ENCODE results near the gene IL17D. TPM values are rescaled to one million over a fixed set of nuclear protein-coding genes. Genes with fewer than 3 reads are reported as not detected.
"Not testable (repeated sequence)": the region's sequence is repeated elsewhere in the genome, so short reads cannot be mapped to it uniquely, and the experiment has no call there.

The IL17D gene
- total and polyA plus RNA-seq, 4 donors, result 0.05 to 0.19 (median 0.14) TPM

GRCh38 chr13:20673715-20674114 lies 29.8 kb upstream of the IL17D start:
- no peak for DNase-seq (ENCODE audit: low spot score)
- H3K36me3 ChIP-seq (ENCODE audit: control insufficient read depth in 4 of 4, insufficient read depth in 3 of 4, low read depth in 1 of 4, low read length in 3 of 4), result peaks cover 0 to 12% (median 4%) of the 10 kb centered on the region in 4 donors
- TF ChIP-seq HNF4A (conservative IDR thresholded peaks at IDR 0.05) (no peak), GABPA (IDR thresholded peaks at IDR 0.05 in 1 of 2, conservative IDR thresholded peaks at IDR 0.05 in 1 of 2) (no peak), RAD21 (IDR thresholded peaks at IDR 0.05) (no peak), YY1 (IDR thresholded peaks at IDR 0.05) (no peak), RXRA (IDR thresholded peaks at IDR 0.05) (no peak), MAX (IDR thresholded peaks at IDR 0.05) (no peak), REST (IDR thresholded peaks at IDR 0.05) (no peak), FOXA2 (IDR thresholded peaks at IDR 0.05) (no peak), FOXA1 (IDR thresholded peaks at IDR 0.05) (no peak), CTCF (IDR thresholded peaks at IDR 0.05; ENCODE audit: low read depth, low read length, missing input control) (no peak), TAF1 (conservative IDR thresholded peaks at IDR 0.05) (no peak)

GRCh38 chr13:20676213-20676612 lies 27.3 kb upstream of the IL17D start:
- no peak for DNase-seq (ENCODE audit: low spot score)
- Histone ChIP-seq H3K27me3 (ENCODE audit: control insufficient read depth in 4 of 4, insufficient read depth in 4 of 4, low read length in 3 of 4) (no peaks in the 10 kb centered on the region), H3K4me3 (ENCODE audit: low read depth in 1 of 3, low read length in 3 of 3) (no peak overlapping the region), H3K36me3 (ENCODE audit: control insufficient read depth in 4 of 4, insufficient read depth in 3 of 4, low read depth in 1 of 4, low read length in 3 of 4) (peaks cover 0 to 15% (median 4%) of the 10 kb centered on the region in 4 donors), H3K9me3 (ENCODE audit: control insufficient read depth in 4 of 4, low read length in 3 of 4) (no peaks in the 10 kb centered on the region), H3K4me1 (ENCODE audit: control insufficient read depth in 4 of 4, insufficient read depth in 4 of 4, low read length in 3 of 4) (no peaks in the 10 kb centered on the region), H3K27ac (ENCODE audit: low read depth in 1 of 2, low read length in 2 of 2) (no peak overlapping the region), H3K9ac (ENCODE audit: low read depth in 1 of 2, low read length in 2 of 2) (no peak overlapping the region)
- TF ChIP-seq RAD21 (IDR thresholded peaks at IDR 0.05) (no peak), FOXA1 (IDR thresholded peaks at IDR 0.05) (no peak), ATF3 (IDR thresholded peaks at IDR 0.05) (no peak)
- WGBS, result 94% methylated on average over 2 of the region's 2 CpGs

More at GRCh38 chr13:20673715-20674114, 29.8 kb upstream of the IL17D start:
- no peak overlapping the region for H3K9ac ChIP-seq (ENCODE audit: low read depth in 1 of 2, low read length in 2 of 2)
- 95% methylated on average over 5 of the region's 5 CpGs for WGBS
- no peaks in the 10 kb centered on the region for H3K4me1 ChIP-seq (ENCODE audit: control insufficient read depth in 4 of 4, insufficient read depth in 4 of 4, low read length in 3 of 4)
- no peak overlapping the region for H3K4me3 ChIP-seq (ENCODE audit: low read depth in 1 of 3, low read length in 3 of 3)
- H3K27ac ChIP-seq (ENCODE audit: low read depth in 1 of 2, low read length in 2 of 2), result no peak overlapping the region
- no peaks in the 10 kb centered on the region for H3K9me3 ChIP-seq (ENCODE audit: control insufficient read depth in 4 of 4, low read length in 3 of 4)
- H3K27me3 ChIP-seq (ENCODE audit: control insufficient read depth in 4 of 4, insufficient read depth in 4 of 4, low read length in 3 of 4), result no peaks in the 10 kb centered on the region

- H3K9ac ChIP-seq (ENCODE audit: low read depth in 1 of 2, low read length in 2 of 2); H3K4me3 ChIP-seq (ENCODE audit: low read depth in 1 of 3, low read length in 3 of 3); H3K27ac ChIP-seq (ENCODE audit: low read depth in 1 of 2, low read length in 2 of 2); DNase-seq (ENCODE audit: low spot score); H3K27me3 ChIP-seq (ENCODE audit: control insufficient read depth in 4 of 4, insufficient read depth in 4 of 4, low read length in 3 of 4); H3K36me3 ChIP-seq (ENCODE audit: control insufficient read depth in 4 of 4, insufficient read depth in 3 of 4, low read depth in 1 of 4, low read length in 3 of 4); H3K9me3 ChIP-seq (ENCODE audit: control insufficient read depth in 4 of 4, low read length in 3 of 4); H3K4me1 ChIP-seq (ENCODE audit: control insufficient read depth in 4 of 4, insufficient read depth in 4 of 4, low read length in 3 of 4): not testable (repeated sequence)
- WGBS, result 90% methylated on average over 7 of the region's 7 CpGs
These were observed 24.9 kb upstream of the IL17D start for GRCh38 chr13:20678606-20679005.

All from liver (tissue), 9 donors.